ENCODE results near the gene PRDX1.
A peak's percentile ranks its signal among the peaks of the same experiment; 100 is the strongest.
"Not testable (repeated sequence)": the region's sequence is repeated elsewhere in the genome, so short reads cannot be mapped to it uniquely, and the experiment has no call there.

The PRDX1 gene

GRCh38 chr1:45535988-45536766, 14.5 kb upstream of the PRDX1 start:
- DNase-seq: no peak

- DNase-seq: no peak
These were observed 10.2 kb upstream of the PRDX1 start for GRCh38 chr1:45531873-45532272.

- DNase-seq: peak; percentile 78
These were observed 9.0 kb upstream of the PRDX1 start for GRCh38 chr1:45530632-45531135.

- peak; percentile 40 for DNase-seq
These were observed 4.5 kb upstream of the PRDX1 start for GRCh38 chr1:45526135-45526644.

- not testable (repeated sequence) for DNase-seq
These were observed 2.3 kb upstream of the PRDX1 start for GRCh38 chr1:45523975-45524374.

- DNase-seq: not testable (repeated sequence)
These were observed 1.8 kb upstream of the PRDX1 start for GRCh38 chr1:45523516-45523915.

- DNase-seq: no peak
These were observed 830 bp upstream of the PRDX1 start for GRCh38 chr1:45522324-45523104.

GRCh38 chr1:45519774-45520173, 1.9 kb downstream of the PRDX1 start:
- DNase-seq: not testable (repeated sequence)

GRCh38 chr1:45518910-45519309, 2.8 kb downstream of the PRDX1 start:
- peak; percentile 83 for DNase-seq

- not testable (repeated sequence) for DNase-seq
These were observed 3.3 kb downstream of the PRDX1 start for GRCh38 chr1:45518366-45518765.

- no peak for DNase-seq
These were observed 5.2 kb downstream of the PRDX1 start for GRCh38 chr1:45516465-45516864.

- no peak for DNase-seq
These were observed 5.6 kb downstream of the PRDX1 start for GRCh38 chr1:45516036-45516435.

GRCh38 chr1:45513532-45514260, 8.0 kb downstream of the PRDX1 start:
- DNase-seq: peak; percentile 89

GRCh38 chr1:45512641-45513054, 9.0 kb downstream of the PRDX1 start:
- DNase-seq: peak; percentile 99

- DNase-seq: no peak
These were observed 10.6 kb downstream of the PRDX1 start for GRCh38 chr1:45510972-45511527.

- no peak for DNase-seq
These were observed 11.4 kb downstream of the PRDX1 start for GRCh38 chr1:45510036-45510971.

GRCh38 chr1:45508295-45509151, 13.2 kb downstream of the PRDX1 start:
- peak; percentile 53 for DNase-seq

- no peak for DNase-seq
These were observed 13.8 kb downstream of the PRDX1 start for GRCh38 chr1:45507893-45508292.

- DNase-seq: no peak
These were observed 14.5 kb downstream of the PRDX1 start for GRCh38 chr1:45507195-45507594.

Data from NCI-H82 (cell line).